GM18870 (cell line): ENCODE measurements around the gene SAP130.

Experiments used
- ATAC-seq: cut with Tn5 transposase; IDR thresholded peaks from one replicate; pipeline ENCODE4 v1.9.1; 2021; ENCODE audit warnings: moderate library complexity; ENCODE audit not compliant: unreplicated experiment

Gene SAP130

GRCh38 chr2:128027801-128028667 lies at the start of gene SAP130:
Gene SAP130 (minus strand): TSS chr2:128028059. CDS start chr2:128026292, 1,767 bp downstream.
- ATAC-seq: peak; percentile 71

DNA sequence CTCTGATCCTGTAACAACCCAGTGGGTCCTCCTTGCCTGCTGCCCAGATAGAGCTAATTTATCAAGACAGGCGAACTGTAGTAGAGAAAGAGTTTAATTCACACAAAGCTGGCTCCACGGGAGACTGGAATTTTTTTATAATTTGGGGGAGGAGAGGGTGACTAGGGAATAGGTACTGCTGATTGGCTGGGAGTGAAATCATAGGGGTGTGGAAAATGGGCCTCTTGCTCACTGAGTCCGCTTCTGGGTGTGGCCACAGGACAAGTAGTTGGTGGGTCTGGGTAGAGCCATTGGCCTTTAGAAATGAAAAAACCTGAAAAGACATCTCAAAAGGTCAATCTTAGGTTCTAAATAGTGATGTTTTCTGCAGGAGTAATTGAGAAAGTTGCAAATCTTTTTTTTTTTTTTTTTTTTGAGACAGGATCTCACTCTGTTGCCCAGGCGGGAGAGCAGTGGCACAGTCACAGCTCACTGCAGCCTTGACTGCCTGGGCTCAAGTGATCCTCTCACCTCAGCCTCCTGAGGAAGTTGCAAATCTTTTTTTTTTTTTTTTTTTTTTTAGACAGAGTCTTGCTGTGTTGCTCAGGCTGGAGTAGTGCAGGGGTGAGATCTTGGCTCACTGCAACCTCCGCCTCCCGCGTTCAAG lies 48.7 kb upstream of the SAP130 start:
- ATAC-seq: no peak

DNA sequence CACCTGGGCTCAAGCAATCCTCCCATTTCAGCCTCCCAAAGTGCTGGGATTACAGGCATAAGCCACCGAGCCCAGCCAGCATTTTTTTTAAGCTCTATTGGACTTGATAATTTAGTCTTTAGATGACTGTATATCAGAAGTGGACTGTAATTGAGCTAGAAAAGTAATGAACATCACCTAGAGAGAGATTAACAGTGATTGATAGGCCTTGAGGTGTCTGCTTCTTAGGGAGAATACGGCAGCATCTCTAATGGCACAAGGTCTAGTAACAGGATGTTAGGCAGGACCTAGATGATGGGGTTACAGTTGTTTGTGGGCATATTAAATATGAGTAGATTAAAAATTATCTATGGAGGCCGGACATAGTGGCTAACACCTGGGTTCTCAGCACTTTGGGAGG lies 45.4 kb upstream of the SAP130 start:
- no peak for ATAC-seq

DNA sequence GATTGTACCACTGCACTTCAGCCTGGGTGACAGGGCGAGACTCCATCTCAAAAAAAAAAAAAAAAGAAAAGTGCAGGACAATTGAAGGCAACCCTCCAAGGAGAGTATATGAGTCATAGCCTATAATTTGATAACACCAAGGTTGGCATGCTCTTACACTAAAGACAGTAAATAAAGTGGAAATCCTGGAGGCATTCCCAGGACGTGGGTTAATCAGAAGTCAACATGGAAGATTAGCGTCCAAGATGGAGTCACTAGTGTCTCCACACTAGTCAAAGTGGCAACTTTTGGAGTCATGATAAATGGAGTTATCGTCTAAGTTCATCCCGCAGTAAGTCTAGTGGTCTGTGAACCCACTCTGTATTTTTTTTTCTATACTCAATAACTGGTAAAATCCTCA lies 41.9 kb upstream of the SAP130 start:
- ATAC-seq: no peak

DNA sequence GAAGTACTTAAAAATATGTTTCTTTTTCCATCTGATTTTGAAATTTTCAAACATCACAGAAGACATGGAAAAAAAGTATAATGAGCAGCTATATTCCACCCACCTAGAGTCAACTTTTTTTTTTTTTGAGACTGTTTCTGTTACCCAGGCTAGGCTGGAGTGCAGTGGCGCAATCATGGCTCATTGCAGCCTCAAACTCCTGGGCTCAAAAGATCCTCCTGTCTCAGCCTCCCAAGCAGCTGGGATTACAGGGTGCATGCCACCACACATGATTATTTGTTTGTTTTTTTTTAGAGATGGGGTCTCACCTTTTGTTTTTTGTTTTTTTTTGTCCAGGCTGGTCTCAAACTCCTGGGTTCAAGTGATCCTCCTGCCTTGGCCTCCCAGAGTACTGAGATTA lies 36.5 kb upstream of the SAP130 start:
- ATAC-seq: no peak

- no peak for ATAC-seq
Measured at GRCh38 chr2:128062571-128062970, 34.7 kb upstream of the SAP130 start.

DNA sequence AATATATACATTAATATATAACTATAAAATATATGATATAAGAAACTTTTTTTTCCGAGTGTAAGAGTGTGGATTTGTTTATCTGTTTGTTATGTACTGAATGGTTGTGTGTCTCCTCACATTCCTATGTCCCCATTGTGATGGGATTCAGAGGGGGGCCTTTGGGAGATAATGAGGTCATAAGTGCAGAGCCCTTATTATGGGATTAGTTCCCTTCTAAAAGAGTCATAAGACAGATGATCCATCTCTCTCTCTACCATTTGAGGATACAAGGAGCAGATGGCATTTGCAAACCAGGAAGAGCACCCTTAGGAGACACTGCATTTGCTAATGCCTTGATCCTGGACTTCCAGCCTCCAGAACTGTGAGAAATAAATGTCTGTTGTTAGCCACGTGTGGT lies 30.3 kb upstream of the SAP130 start:
- no peak for ATAC-seq

GRCh38 chr2:128057334-128057733 lies 29.5 kb upstream of the SAP130 start:
- ATAC-seq: no peak

DNA sequence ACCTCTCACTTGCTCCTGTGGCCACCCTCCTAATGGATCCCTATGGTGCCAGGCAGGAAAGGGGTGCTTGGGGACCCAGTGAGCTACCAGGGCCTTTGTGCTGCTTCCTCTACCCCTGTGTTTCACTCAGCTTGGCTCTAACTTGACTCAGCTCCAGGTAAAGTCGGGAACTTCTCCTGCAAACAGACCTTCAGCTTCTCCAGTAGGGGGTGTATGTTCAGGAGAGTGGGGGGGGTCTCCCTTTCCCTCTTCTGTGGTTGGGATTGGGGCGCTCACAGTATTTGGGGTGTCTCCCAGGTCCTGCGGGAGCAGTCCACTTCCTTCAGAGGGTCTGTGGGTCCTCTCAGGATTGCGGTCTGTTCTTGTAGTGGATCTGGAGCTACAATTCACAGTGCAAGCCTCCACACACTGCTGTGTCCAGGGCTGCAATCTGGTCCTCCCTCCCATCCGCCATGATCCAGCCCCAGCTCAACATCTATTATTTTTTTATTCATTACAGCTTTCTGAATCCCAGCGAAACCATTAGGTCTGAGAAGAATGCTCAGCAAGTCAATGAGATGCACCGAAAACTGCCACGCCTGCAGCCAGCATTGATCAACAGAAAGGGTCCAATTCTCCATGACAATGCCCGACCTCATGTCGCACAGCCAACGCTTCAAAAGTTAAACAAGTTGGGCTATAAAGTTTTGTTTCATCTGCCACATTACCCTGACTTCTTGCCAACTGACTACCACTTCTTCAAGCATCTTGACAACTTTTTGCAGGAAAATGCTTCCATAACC lies 26.4 kb upstream of the SAP130 start:
- no peak for ATAC-seq

DNA sequence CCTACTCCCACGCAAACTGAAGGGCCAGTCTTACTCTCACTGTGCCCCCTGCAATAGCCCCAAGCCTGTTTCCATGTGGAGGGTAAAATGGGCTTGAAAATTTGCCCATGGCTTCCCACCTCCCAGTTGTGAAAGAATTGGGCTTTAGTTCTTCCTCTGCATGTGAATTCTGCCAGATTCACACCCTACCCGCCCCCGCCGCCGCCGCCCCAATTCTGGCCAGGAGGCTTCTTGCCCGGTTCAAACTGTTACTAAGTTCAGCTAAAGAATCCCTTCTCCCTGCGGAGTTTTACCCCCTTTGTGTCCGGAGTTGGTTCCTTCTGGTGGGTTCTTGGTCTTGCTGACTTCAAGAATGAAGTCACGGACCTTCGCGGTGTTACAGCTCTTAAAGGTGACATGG lies 25.5 kb upstream of the SAP130 start:
- ATAC-seq: no peak

DNA sequence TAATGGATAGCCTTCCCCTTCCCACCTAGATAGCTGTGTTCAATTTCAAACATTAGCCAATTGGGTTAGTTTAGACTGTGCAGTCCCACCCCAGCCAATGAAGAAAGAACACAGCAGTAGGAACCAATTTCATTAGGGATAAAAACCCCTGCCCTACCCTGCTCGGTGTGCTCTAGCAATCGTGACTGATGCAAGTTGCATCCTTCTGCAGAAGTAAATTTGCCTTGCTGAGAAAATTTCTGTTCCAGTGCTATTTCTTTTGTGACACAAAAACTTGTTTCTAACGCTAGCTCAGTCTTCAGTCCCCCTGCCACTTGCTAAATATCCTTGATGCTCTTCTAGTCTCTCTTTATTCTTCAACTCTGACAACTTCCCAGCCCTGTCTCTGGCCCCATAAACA lies 15.2 kb upstream of the SAP130 start:
- ATAC-seq: no peak

GRCh38 chr2:128041561-128041960 lies 13.7 kb upstream of the SAP130 start:
- ATAC-seq: no peak

GRCh38 chr2:128040166-128040771 lies 12.4 kb upstream of the SAP130 start:
- no peak for ATAC-seq

- ATAC-seq: no peak
Measured at GRCh38 chr2:128039535-128039934, 11.7 kb upstream of the SAP130 start.

DNA sequence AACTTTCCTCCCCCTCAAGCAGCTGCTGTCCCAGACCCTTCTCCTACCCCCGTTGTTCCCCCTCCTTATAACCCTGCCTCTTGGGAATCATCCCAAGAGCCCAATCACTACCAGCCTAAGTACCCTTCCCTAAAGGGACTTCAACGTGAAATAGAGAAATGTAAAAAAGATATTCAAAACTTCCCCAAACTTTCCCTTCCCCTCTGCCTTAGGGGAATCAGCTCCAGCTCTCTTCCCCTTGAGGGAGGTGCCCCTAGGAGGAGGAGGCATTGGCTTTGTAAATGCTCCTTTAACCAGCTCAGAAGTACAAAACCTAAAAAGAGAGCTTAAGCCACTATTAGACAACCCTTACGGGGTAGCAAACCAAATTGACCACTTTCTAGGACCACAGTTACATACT lies 10.6 kb upstream of the SAP130 start:
- no peak for ATAC-seq

DNA sequence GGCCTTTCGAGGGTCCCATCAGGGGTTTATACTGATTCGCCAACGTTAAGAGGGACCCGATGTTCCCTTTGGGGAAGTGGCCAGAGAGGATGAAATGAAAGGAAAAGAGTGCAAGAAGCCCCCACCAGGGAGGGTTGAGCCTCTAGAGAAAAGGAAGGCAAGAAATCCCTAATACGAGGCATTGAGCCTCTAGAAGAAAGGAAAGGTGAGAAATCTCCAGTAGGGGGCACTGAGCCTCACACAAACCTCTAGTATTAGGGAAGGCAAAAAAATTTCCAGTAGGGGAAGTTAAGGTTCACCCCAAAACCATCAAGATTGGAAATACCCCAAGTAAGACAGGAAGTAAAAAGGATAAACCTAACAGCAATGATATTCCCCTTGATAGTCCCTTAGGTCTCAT lies 9.8 kb upstream of the SAP130 start:
- ATAC-seq: no peak

DNA sequence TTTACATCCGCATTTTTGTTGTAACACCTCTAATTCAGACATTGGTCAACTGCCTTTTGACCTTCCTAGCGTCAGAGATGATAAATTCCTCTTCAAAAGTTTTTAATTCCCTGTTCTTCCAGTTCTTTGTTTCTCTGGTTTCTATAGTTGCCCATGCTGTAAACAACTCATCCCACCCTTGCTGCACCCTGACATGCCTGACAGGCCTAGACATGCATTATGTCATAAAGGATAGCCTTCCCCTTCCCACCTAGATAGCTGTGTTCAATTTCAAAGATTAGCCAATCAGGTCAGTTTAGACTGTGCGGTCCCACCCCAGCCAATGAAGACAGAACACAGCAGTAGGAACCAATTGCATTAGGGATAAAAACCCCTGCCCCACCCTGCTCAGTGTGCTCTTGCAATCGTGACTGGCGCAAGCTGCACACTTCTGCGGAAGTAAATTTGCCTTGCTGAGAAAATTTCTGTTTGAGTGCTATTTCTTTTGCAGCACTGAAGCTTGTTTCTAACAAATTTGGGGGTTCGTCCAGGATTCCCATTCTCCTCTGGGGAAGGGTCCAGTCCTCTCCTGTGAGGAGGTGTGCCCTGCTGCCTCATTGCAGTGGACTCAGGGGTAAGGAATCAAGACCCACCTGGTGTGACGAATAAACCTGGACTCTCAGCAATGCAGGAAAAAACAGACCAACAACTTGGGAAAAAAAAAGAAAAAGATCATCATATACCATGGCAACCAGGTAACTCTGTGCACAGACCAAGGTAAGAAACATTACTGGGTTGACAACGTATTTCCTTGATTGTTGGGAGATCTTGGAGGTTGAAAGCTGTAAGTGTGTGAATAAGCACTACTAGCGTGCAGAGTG lies 9.1 kb upstream of the SAP130 start:
- ATAC-seq: no peak

- ATAC-seq: no peak
Measured at GRCh38 chr2:128032092-128032491, 4.2 kb upstream of the SAP130 start.

DNA sequence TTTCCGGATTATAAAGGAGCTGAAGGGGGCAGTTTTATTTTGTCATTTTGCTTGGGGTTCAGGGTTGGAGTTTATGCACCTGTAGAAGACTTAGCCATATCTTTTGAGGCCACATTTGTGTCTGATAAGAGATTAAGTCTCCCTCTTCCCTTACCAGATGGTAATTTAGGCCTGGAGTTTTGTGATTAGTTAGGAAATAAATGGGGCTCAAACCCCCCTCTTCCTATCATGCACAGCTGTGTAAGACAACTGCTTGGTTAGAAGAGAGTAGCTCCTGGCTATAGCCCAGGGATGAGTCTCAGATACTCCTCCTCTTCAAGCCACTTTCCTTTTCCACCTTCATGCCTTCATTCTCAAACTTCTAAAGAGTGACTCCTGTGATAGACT lies 802 bp upstream of the SAP130 start:
- ATAC-seq: no peak

DNA sequence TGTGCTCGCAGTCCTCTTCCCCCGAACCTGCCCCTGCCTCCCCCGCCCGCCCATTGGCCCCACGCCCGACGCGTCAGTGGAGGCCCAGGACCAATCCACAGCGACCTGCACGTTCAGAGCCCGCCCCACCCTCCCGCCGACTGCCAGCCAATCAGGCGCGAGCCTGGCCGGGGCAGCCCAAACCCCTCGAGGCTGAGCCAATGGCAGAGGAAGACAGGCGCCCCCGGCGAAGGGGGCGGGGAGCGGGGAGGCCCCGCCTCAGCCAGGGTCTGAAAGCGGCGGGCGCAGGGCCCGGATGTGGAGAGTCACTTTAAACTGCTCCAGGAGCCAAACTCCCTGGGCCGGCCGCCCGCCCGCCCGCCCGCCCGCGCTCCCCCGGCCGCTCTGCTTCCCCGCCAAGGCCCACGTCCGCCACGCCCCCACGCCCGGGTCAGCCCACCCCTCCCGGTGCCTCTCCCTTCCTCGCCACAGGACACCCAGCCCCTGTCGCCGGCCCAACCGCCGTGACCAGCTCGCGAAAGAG lies 520 bp downstream of the SAP130 start:
- peak; percentile 59 for ATAC-seq
